HepG2 (cell line): ENCODE results near the gene EPC2. TPM values are rescaled to one million over a fixed set of nuclear protein-coding genes. Genes with fewer than 3 reads are reported as not detected.

Experiments used
- ATAC-seq: fragments of 200-7000 bp; cut with Tn5 transposase; 3 replicates; pipeline ENCODE4 v1.9.1; 2020; ENCODE audit warnings: mild to moderate bottlenecking, moderate library complexity
- BruUV-seq: library from RNA; stranded (reverse); fragments of 400-500 nt; replicated peaks from 2 replicates; lab custom pipeline; 2021; lab: Mats Ljungman, UMichigan
- CTCF ChIA-PET: fragments of 300-600 bp; formaldehyde crosslinking; extraction: SDS; loops from one replicate; lab custom pipeline; 2021; ENCODE audit warnings: low total read pairs, inconsistent platforms, low intra/inter-chr PET ratio; lab: Yijun Ruan, JAX
- POLR2A ChIA-PET: fragments of 350-600 bp; sonication (Branson Sonifier 250); formaldehyde crosslinking; loops from one replicate; lab custom pipeline; 2020; ENCODE audit warnings: antibody characterized with exemption, inconsistent platforms; lab: Yijun Ruan, JAX
- DNase-seq: peaks from one replicate; pipeline ENCODE4 v3.0.0-alpha.2; 2015; ENCODE audit warnings: low spot score
- FAIRE-seq: peaks from 3 replicates; lab custom pipeline; 2011; peaks lifted over from hg19 to GRCh38; lab: Jason Lieb, UNC
- H2AFZ ChIP-seq: one replicate; pipeline ENCODE4 v1.6.1; 2011; ENCODE audit warnings: low read length, inconsistent platforms
- H3K27ac ChIP-seq: fragments of 300-600 bp; 3 replicates; pipeline ENCODE4 v1.8.0; 2011; ENCODE audit warnings: mixed run types, mild to moderate bottlenecking, mixed read lengths, low read length, inconsistent platforms; ENCODE audit not compliant: insufficient read depth; ENCODE audit errors: extremely low read length
- H3K27me3 ChIP-seq, 2 experiments: fragments of 200-600 bp in 1 of 2; 2 replicates in 1 of 2; 3 replicates in 1 of 2; pipeline versions ENCODE4 v1.6.0 to v1.8.0; 2011; ENCODE audit warnings: low read length in 2 of 2, mild to moderate bottlenecking in 2 of 2, moderate library complexity in 2 of 2, inconsistent platforms in 1 of 2; ENCODE audit not compliant: insufficient read depth in 2 of 2, control insufficient read depth in 1 of 2
- H3K36me3 ChIP-seq, 2 experiments: fragments of 200-600 bp in 1 of 2; replicated peaks in 1 of 2; 2 replicates in 1 of 2; 3 replicates in 1 of 2; pipeline versions ENCODE4 v1.5.1 to v1.8.0; 2011; ENCODE audit warnings: low read length in 2 of 2, inconsistent platforms in 1 of 2; ENCODE audit not compliant: insufficient read depth in 2 of 2, control insufficient read depth in 1 of 2
- H3K4me1 ChIP-seq: 2 replicates; pipeline ENCODE4 v1.5.1; 2012; ENCODE audit warnings: low read length, inconsistent platforms; ENCODE audit not compliant: insufficient read depth
- H3K4me2 ChIP-seq: 2 replicates; pipeline ENCODE4 v1.6.0; 2011; ENCODE audit warnings: low read depth, low read length, inconsistent platforms
- H3K4me3 ChIP-seq, 3 experiments: fragments of 200-600 bp in 1 of 3; sonication (generic), shearing (Covaris generic) in 1 of 3; replicated peaks in 1 of 3; 2 replicates each; pipeline ENCODE4 v1.5.1; 2011 to 2016; ENCODE audit warnings: low read length in 3 of 3, inconsistent platforms in 2 of 3, low read depth in 2 of 3, mild to moderate bottlenecking in 2 of 3, control low read depth in 1 of 3, mixed read lengths in 1 of 3; ENCODE audit not compliant: insufficient read depth in 1 of 3
- H3K79me2 ChIP-seq: one replicate; pipeline ENCODE4 v1.6.1; 2011; ENCODE audit warnings: low read length, inconsistent platforms; ENCODE audit not compliant: insufficient read depth
- H3K9ac ChIP-seq: 2 replicates; pipeline ENCODE4 v1.6.0; 2011; ENCODE audit warnings: mild to moderate bottlenecking, low read depth, low read length, inconsistent platforms; ENCODE audit not compliant: insufficient read depth
- H3K9me3 ChIP-seq: 2 replicates; pipeline ENCODE4 v1.5.1; 2012; ENCODE audit warnings: mild to moderate bottlenecking, low read length
- H4K20me1 ChIP-seq: 2 replicates; pipeline ENCODE4 v1.6.0; 2011; ENCODE audit warnings: inconsistent platforms, mild to moderate bottlenecking, low read length, moderate library complexity; ENCODE audit not compliant: insufficient read depth
- BRD4 ChIP-seq: sonication (generic); formaldehyde crosslinking; IDR thresholded peaks from 2 replicates; pipeline ENCODE4 v1.4.0; 2020; ENCODE audit warnings: missing genetic modification reagents
- CENPBD1 ChIP-seq: sonication (generic); formaldehyde crosslinking; IDR thresholded peaks from 2 replicates; pipeline ENCODE4 v1.8.0; 2022; ENCODE audit warnings: missing genetic modification reagents, low read depth, mild to moderate bottlenecking, borderline replicate concordance
- CTCF ChIP-seq: sonication (generic); formaldehyde crosslinking; IDR thresholded peaks from 2 replicates; pipeline ENCODE4 v1.5.0; 2020; ENCODE audit warnings: mild to moderate bottlenecking, missing genetic modification reagents, moderate library complexity
- FOSL2 ChIP-seq: sonication (generic); formaldehyde crosslinking; IDR thresholded peaks from 2 replicates; pipeline ENCODE4 v1.4.0; 2020; ENCODE audit warnings: missing genetic modification reagents
- MAFK ChIP-seq, 2 experiments: IDR thresholded peaks in 1 of 2; conservative IDR thresholded peaks in 1 of 2; 2 replicates each; pipeline ENCODE4 v1.6.1; 2011; ENCODE audit warnings: improper control_type of control experiment in 2 of 2, low read length in 2 of 2
- SALL1 ChIP-seq: sonication (generic); formaldehyde crosslinking; IDR thresholded peaks from 2 replicates; pipeline ENCODE4 v1.8.0; 2022; ENCODE audit warnings: mild to moderate bottlenecking, missing genetic modification reagents
- SIN3B ChIP-seq: fragments of 150-350 bp; IDR thresholded peaks from 2 replicates; pipeline ENCODE4 v1.6.1; 2014; ENCODE audit warnings: low read length
- XRCC5 ChIP-seq: fragments of 200-400 bp; formaldehyde crosslinking; optimal IDR thresholded peaks from 2 replicates; pipeline ENCODE3; 2017; ENCODE audit warnings: mild to moderate bottlenecking, low read length
- ZMYM2 ChIP-seq: sonication (generic); formaldehyde crosslinking; IDR thresholded peaks from 2 replicates; pipeline ENCODE4 v1.8.0; 2022; ENCODE audit warnings: mild to moderate bottlenecking, missing genetic modification reagents
- ZNF235 ChIP-seq: sonication (generic); formaldehyde crosslinking; IDR thresholded peaks from 2 replicates; pipeline ENCODE4 v1.8.1; 2023; ENCODE audit warnings: mild to moderate bottlenecking, missing genetic modification reagents, borderline replicate concordance
- ZNF446 ChIP-seq: sonication (generic); formaldehyde crosslinking; IDR thresholded peaks from 2 replicates; pipeline ENCODE4 v1.5.0; 2020; ENCODE audit warnings: mild to moderate bottlenecking, missing genetic modification reagents
- ZNF615 ChIP-seq: sonication (generic); formaldehyde crosslinking; IDR thresholded peaks from 2 replicates; pipeline ENCODE4 v1.5.0; 2020; ENCODE audit warnings: mild to moderate bottlenecking, missing genetic modification reagents, borderline replicate concordance
- ZNF703 ChIP-seq: sonication (generic); formaldehyde crosslinking; IDR thresholded peaks from 2 replicates; pipeline ENCODE4 v1.5.1; 2020; ENCODE audit warnings: missing genetic modification reagents, mild to moderate bottlenecking, moderate library complexity, borderline replicate concordance
- ZNF777 ChIP-seq: sonication (generic); formaldehyde crosslinking; IDR thresholded peaks from 2 replicates; pipeline ENCODE4 v1.4.0; 2020; ENCODE audit warnings: missing genetic modification reagents
- ZUFSP ChIP-seq: sonication (generic); formaldehyde crosslinking; IDR thresholded peaks from 2 replicates; pipeline ENCODE4 v1.9.0; 2021; ENCODE audit warnings: missing genetic modification reagents, mild to moderate bottlenecking, borderline replicate concordance
- WGBS: methylation state at CpG from one replicate; pipeline ENCODE4 v1.1.6; 2017; ENCODE audit warnings: low lambda C conversion rate; 5-methylcytosine and 5-hydroxymethylcytosine counted together
- in situ Hi-C: cut with HindIII; loops from 2 replicates; pipeline ENCODE4 v1.10.0; 2017; ENCODE audit warnings: low pct_unique_long_range_greater_than_20kb; ENCODE audit not compliant: extremely low pct_ligation_motif_present
- intact Hi-C: fragments of 100-400 bp; cut with micrococcal nuclease; formaldehyde crosslinking; loops from one replicate; pipeline ENCODE4 v1.10.0; 2022; ENCODE audit not compliant: unreplicated experiment
- polyA plus RNA-seq, 8 experiments: library from polyadenylated mRNA; depleted of rRNA in 3 of 8; stranded (reverse) in 7 of 8; unstranded in 1 of 8; fragments of >200 nt; fragmentation: Illumina TruSeq in 4 of 8; extraction: Trizol in 4 of 8; gene quantifications; 2 replicates each; pipeline versions ENCODE4 v1.2.1 to v1.2.3, GENCODE V29; 2011 to 2016; ENCODE audit warnings: low read depth in 4 of 8, missing spikeins in 1 of 8, mixed read lengths in 1 of 8; ENCODE audit not compliant: insufficient read depth in 1 of 8
- total RNA-seq, 5 experiments: library from RNA; depleted of rRNA; stranded (reverse); fragments of >200 nt; fragmentation: Illumina TruSeq; extraction: Trizol; gene quantifications; 2 replicates each; pipeline ENCODE4 v1.2.3, GENCODE V29; 2016; ENCODE audit warnings: low read depth in 1 of 5
- TF ChIP-seq, protein P1 (sequence below): sonication (generic); formaldehyde crosslinking; IDR thresholded peaks from 2 replicates; pipeline ENCODE4 v1.4.0; 2020; ENCODE audit warnings: low read depth, missing genetic modification reagents

Gene EPC2
- total and polyA plus RNA-seq, 2 of the 13 experiments (the other 11 are each of a cell fraction or from before 2014, with no cell fraction given), result 20.5 to 22.0 TPM

DNA sequence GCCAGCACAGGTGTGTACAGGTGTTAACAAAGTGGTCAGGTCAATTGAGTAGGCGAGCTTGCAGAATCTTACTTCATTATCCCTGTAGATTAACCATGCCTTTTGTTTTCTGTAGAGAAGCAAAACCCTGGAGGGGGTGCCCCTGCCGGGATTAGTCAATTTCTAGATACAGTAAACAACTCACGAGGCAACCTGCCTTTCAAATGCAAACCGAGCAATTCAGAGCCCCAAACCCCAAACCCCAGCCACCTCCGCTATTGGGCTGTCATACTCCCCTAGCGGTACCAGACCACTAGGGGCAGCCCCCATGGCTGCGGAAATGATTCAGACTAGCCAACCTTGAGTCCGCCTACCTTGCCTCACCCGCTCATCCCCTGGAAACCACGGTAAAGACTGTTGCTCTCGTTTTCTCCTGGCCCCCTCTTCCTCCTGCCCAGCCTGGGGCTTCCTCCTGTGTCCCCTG, 169.1 kb downstream of the EPC2 start:
- Histone ChIP-seq H2AFZ (no peak overlapping the region), H3K36me3 (no peaks in the 10 kb centered on the region), H3K4me1 (no peaks in the 10 kb centered on the region), H3K27ac (no peak overlapping the region), H3K4me2 (no peak overlapping the region), H3K27me3 (peaks cover 0 to 27% of the 10 kb centered on the region in 2 experiments; a peak in 4 of 5 replicates), H3K4me3 (no peak overlapping the region), H3K79me2 (no peaks in the 10 kb centered on the region), H3K9ac (no peak overlapping the region), H4K20me1 (no peaks in the 10 kb centered on the region), H3K9me3 (no peaks in the 10 kb centered on the region)
- BruUV-seq, result no TSS peak
- POLR2A ChIA-PET, result no interaction called here
- in situ Hi-C loops (no loop called here), intact Hi-C loops (no loop called here)
- CTCF ChIA-PET, result no interaction called here
- FAIRE-seq (peak; percentile 40), DNase-seq (no peak), ATAC-seq (peak; percentile 88)
- WGBS, result 43% methylated on average over 11 of the region's 11 CpGs
- no peak for TF ChIP-seq ZUFSP (CRISPR knock-in tag)
- peak; percentile 30 for TF ChIP-seq XRCC5
- TF ChIP-seq, protein P1, sequence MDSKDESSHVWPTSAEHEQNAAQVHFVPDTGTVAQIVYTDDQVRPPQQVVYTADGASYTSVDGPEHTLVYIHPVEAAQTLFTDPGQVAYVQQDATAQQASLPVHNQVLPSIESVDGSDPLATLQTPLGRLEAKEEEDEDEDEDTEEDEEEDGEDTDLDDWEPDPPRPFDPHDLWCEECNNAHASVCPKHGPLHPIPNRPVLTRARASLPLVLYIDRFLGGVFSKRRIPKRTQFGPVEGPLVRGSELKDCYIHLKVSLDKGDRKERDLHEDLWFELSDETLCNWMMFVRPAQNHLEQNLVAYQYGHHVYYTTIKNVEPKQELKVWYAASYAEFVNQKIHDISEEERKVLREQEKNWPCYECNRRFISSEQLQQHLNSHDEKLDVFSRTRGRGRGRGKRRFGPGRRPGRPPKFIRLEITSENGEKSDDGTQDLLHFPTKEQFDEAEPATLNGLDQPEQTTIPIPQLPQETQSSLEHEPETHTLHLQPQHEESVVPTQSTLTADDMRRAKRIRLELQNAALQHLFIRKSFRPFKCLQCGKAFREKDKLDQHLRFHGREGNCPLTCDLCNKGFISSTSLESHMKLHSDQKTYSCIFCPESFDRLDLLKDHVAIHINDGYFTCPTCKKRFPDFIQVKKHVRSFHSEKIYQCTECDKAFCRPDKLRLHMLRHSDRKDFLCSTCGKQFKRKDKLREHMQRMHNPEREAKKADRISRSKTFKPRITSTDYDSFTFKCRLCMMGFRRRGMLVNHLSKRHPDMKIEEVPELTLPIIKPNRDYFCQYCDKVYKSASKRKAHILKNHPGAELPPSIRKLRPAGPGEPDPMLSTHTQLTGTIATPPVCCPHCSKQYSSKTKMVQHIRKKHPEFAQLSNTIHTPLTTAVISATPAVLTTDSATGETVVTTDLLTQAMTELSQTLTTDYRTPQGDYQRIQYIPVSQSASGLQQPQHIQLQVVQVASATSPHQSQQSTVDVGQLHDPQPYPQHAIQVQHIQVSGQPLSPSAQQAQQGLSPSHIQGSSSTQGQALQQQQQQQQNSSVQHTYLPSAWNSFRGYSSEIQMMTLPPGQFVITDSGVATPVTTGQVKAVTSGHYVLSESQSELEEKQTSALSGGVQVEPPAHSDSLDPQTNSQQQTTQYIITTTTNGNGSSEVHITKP (CRISPR knock-in tag), result no peak
- no peak for TF ChIP-seq ZMYM2 (CRISPR knock-in tag)
- TF ChIP-seq MAFK (conservative IDR thresholded peaks at IDR 0.05 in 1 of 2, IDR thresholded peaks at IDR 0.05 in 1 of 2; ENCODE audit: low read length in 2 of 2), result no peak
- no peak for TF ChIP-seq ZNF235 (CRISPR knock-in tag)
- no peak for TF ChIP-seq ZNF446 (CRISPR knock-in tag)
- 0 out of 2 replicates have a peak, but pooled peaks have one; percentile 20 for TF ChIP-seq FOSL2
- TF ChIP-seq SALL1 (CRISPR knock-in tag), result 0 out of 2 replicates have a peak, but pooled peaks have one; percentile 16
- TF ChIP-seq ZNF615 (CRISPR knock-in tag), result no peak
- no peak for TF ChIP-seq SIN3B
- TF ChIP-seq CTCF (CRISPR knock-in tag), result peak; percentile 27; the same call in 1 of the 2 replicates
- TF ChIP-seq CENPBD1 (CRISPR knock-in tag), result no peak
- no peak for TF ChIP-seq BRD4
- TF ChIP-seq ZNF777 (CRISPR knock-in tag), result no peak
- TF ChIP-seq ZNF703 (CRISPR knock-in tag), result no peak
